Testis (tissue), 3 donors: ENCODE results near the gene THOP1. TPM values are rescaled to one million over a fixed set of nuclear protein-coding genes. Genes with fewer than 3 reads are reported as not detected.

ENCODE experiments used
- DNase-seq: peaks from one replicate; pipeline ENCODE4 v3.0.0-alpha.2; 2019
- H3K27ac ChIP-seq, 2 donors: fragments of 200-600 bp; sonication (generic); one replicate each; pipeline ENCODE4 v1.5.1; 2019
- H3K27me3 ChIP-seq: fragments of 200-600 bp; sonication (generic); one replicate; pipeline ENCODE4 v1.5.1; 2019
- H3K36me3 ChIP-seq: fragments of 200-600 bp; sonication (generic); one replicate; pipeline ENCODE4 v1.5.1; 2017; ENCODE audit warnings: low read depth; ENCODE audit errors: missing control alignments
- H3K4me1 ChIP-seq: fragments of 200-600 bp; sonication (generic); one replicate; pipeline ENCODE4 v1.5.1; 2019
- H3K4me3 ChIP-seq, 2 donors: fragments of 200-600 bp; sonication (generic); one replicate each; pipeline ENCODE4 v1.5.1; 2017 to 2019
- H3K9me3 ChIP-seq: fragments of 200-600 bp; sonication (generic); one replicate; pipeline ENCODE4 v1.5.1; 2017
- CTCF ChIP-seq, 3 experiments: fragments of 450-650 bp in 2 of 3; fragments of 200-600 bp in 1 of 3; sonication (generic) in 1 of 3; IDR thresholded peaks; one replicate each; pipeline ENCODE4 v1.5.1; 2016 to 2019; ENCODE audit warnings: antibody characterized with exemption in 3 of 3, mild to moderate bottlenecking in 2 of 3, moderate library complexity in 1 of 3
- POLR2A ChIP-seq: fragments of 450-650 bp; IDR thresholded peaks from one replicate; pipeline ENCODE4 v1.6.1; 2017; ENCODE audit warnings: antibody characterized with exemption, mild to moderate bottlenecking, moderate library complexity
- WGBS, 2 donors: methylation state at CpG; one replicate each; pipeline ENCODE4 v1.1.5; 2018; 5-methylcytosine and 5-hydroxymethylcytosine counted together
- intact Hi-C: fragments of 100-400 bp; cut with DNase I; formaldehyde crosslinking; loops from one replicate; pipeline ENCODE4 v1.15.1; 2023; ENCODE audit warnings: low total_unique reads
- polyA plus RNA-seq: library from polyadenylated mRNA; stranded (reverse); fragments of 350-450 nt; fragmentation: Illumina TruSeq; extraction: RNeasy Lipid Tissue Mini Kit (QIAGEN cat#74804); gene quantifications from one replicate; pipeline ENCODE4 v1.2.3, GENCODE V29; 2014; ENCODE audit warnings: low read depth, low replicate concordance; ENCODE audit not compliant: insufficient read depth
- total RNA-seq, 2 donors: library from RNA; depleted of rRNA; stranded (reverse); fragments of >200 nt; gene quantifications; one replicate each; pipeline ENCODE4 v1.2.3, GENCODE V29; 2016

The THOP1 gene
- total and polyA plus RNA-seq, 3 donors from 2014 or later, result 111 to 166 (median 134) TPM

DNA sequence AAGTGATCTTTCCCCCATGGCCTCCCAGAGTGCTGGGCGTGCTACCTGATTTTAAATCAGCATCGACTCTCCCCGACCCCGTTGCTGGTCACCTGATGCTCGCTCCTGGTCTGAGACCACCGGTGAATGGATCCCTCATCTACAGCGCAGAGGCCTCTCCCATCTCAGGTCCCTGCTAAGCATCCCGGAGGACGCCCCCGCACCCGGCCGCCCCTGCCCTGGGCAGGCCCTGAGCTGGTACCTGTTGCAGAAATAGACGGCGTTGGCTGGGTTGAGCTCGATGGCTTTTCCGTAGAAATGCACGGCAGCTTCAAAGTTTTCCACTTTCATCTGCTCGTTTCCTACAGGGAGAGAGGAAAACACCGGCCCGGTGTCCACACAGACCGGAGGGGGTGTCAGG, 20.4 kb upstream of the THOP1 start:
- intact Hi-C loops, result no loop called here
- Histone ChIP-seq H3K9me3 (no peaks in the 10 kb centered on the region), H3K27me3 (no peaks in the 10 kb centered on the region), H3K36me3 (no peaks in the 10 kb centered on the region), H3K4me3 (no peak overlapping the region), H3K4me1 (no peaks in the 10 kb centered on the region), H3K27ac (no peak overlapping the region)
- no peak for TF ChIP-seq CTCF (IDR thresholded peaks at IDR 0.05)
- TF ChIP-seq POLR2A, result no peak
- WGBS, 2 donors, result 93 to 96% methylated on average over 21 of the region's 21 CpGs
- DNase-seq, result no peak

DNA sequence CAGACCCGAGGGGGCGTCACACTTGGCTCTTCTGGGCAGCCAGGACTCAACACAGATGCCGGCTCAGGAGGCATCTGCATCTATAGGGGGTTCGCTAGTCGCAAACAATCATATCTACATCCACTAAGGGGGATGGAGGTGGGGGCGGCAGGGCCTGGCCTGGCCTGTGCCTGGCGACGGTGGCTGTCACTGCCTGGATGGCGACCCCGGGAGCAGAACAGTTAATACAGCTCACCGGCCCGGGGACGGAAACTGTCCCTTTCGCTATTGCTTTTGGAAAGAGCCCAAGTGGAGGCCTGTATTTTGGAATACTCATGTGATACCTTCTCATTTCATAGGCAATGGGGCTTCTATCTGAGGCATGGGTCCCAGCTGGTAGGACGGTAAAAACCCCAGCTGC, 19.9 kb upstream of the THOP1 start:
- no peak overlapping the region for H3K27ac ChIP-seq
- intact Hi-C loops, result no loop called here
- no peak for TF ChIP-seq POLR2A
- TF ChIP-seq CTCF (IDR thresholded peaks at IDR 0.05), result no peak
- H3K9me3 ChIP-seq, result no peaks in the 10 kb centered on the region
- H3K36me3 ChIP-seq, result no peaks in the 10 kb centered on the region
- H3K4me1 ChIP-seq, result peaks cover 4% of the 10 kb centered on the region
- WGBS, 2 donors, result 85 to 90% methylated on average over 11 to 15 of the region's 15 CpGs
- H3K4me3 ChIP-seq, result no peak overlapping the region
- DNase-seq, result no peak
- H3K27me3 ChIP-seq, result no peaks in the 10 kb centered on the region

GRCh38 chr19:2766594-2767372, 18.5 kb upstream of the THOP1 start:
- no peak for TF ChIP-seq CTCF (IDR thresholded peaks at IDR 0.05)
- TF ChIP-seq POLR2A, result no peak
- WGBS, 2 donors, result 92 to 95% methylated on average over 22 to 35 of the region's 35 CpGs
- Histone ChIP-seq H3K27ac (no peak overlapping the region), H3K9me3 (no peaks in the 10 kb centered on the region), H3K36me3 (no peaks in the 10 kb centered on the region), H3K4me3 (no peak overlapping the region), H3K4me1 (peaks cover 14% of the 10 kb centered on the region), H3K27me3 (no peaks in the 10 kb centered on the region)
- intact Hi-C loops, result no loop called here
- DNase-seq, result no peak

- Histone ChIP-seq H3K36me3 (no peaks in the 10 kb centered on the region), H3K27ac (no peak overlapping the region), H3K4me1 (peaks cover 17% of the 10 kb centered on the region), H3K9me3 (no peaks in the 10 kb centered on the region), H3K4me3 (no peak overlapping the region), H3K27me3 (no peaks in the 10 kb centered on the region)
- no peak for DNase-seq
- intact Hi-C loops, result no loop called here
- TF ChIP-seq POLR2A (no peak), CTCF (IDR thresholded peaks at IDR 0.05) (no peak)
- 92 to 93% methylated on average over 11 to 19 of the region's 19 CpGs for WGBS, 2 donors
Measured at GRCh38 chr19:2767688-2768087, 17.6 kb upstream of the THOP1 start.
